Thyroid gland (tissue), 4 donors: ENCODE results near the gene STN1.

Experiments
- POLR2A ChIP-seq, 2 donors: fragments of 450-650 bp; IDR thresholded peaks; one replicate each; pipeline ENCODE4 v1.6.1; 2017; ENCODE audit warnings: antibody characterized with exemption in 2 of 2, mild to moderate bottlenecking in 2 of 2, moderate library complexity in 1 of 2
- TF ChIP-seq, protein P1 (sequence below), 6 experiments: fragments of 200-600 bp in 3 of 6; fragments of 450-650 bp in 3 of 6; sonication (generic) in 3 of 6; IDR thresholded peaks; one replicate each; pipeline ENCODE4 v1.5.1; 2016 to 2019; ENCODE audit warnings: antibody characterized with exemption in 6 of 6, mild to moderate bottlenecking in 2 of 6, inconsistent platforms in 1 of 6, moderate library complexity in 1 of 6

DNA sequence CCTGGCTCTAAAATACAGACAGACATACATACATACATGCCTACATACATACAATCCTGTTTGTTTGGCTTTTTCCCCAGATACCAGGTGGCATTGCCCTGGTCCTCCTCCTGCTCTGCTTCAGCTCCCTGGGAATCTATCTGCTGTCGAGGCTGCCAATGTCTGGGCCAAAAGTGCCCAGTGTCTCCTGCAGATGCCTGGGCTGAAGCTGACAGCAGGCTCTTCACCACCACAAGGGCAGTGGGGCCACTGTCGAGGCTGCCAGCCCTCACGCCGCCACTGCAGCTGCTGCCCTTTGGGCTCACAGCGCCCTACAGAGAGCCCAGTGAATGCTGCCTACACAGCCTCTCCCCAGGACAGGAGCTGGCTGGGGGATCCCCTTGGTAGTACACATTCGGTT is 18.0 kb upstream of the STN1 start:
- TF ChIP-seq, protein P1, sequence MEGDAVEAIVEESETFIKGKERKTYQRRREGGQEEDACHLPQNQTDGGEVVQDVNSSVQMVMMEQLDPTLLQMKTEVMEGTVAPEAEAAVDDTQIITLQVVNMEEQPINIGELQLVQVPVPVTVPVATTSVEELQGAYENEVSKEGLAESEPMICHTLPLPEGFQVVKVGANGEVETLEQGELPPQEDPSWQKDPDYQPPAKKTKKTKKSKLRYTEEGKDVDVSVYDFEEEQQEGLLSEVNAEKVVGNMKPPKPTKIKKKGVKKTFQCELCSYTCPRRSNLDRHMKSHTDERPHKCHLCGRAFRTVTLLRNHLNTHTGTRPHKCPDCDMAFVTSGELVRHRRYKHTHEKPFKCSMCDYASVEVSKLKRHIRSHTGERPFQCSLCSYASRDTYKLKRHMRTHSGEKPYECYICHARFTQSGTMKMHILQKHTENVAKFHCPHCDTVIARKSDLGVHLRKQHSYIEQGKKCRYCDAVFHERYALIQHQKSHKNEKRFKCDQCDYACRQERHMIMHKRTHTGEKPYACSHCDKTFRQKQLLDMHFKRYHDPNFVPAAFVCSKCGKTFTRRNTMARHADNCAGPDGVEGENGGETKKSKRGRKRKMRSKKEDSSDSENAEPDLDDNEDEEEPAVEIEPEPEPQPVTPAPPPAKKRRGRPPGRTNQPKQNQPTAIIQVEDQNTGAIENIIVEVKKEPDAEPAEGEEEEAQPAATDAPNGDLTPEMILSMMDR (IDR thresholded peaks at IDR 0.05) = no peak
- TF ChIP-seq POLR2A (IDR thresholded peaks at IDR 0.05) = no peak
